Adrenal gland (tissue), 5 donors: Measurements from ENCODE around the gene SF3B3.

Experiments used
- CTCF ChIP-seq, 6 experiments: fragments of 450-650 bp in 4 of 6; fragments of 200-600 bp in 2 of 6; sonication (generic) in 1 of 6; IDR thresholded peaks; 1 replicate in 5 of 6; 2 replicates in 1 of 6; pipeline versions ENCODE4 v1.5.1 to v1.8.0; 2016 to 2021; ENCODE audit warnings: antibody characterized with exemption in 6 of 6, mild to moderate bottlenecking in 2 of 6, moderate library complexity in 1 of 6
- POLR2A ChIP-seq, 2 donors: fragments of 450-650 bp; IDR thresholded peaks; one replicate each; pipeline ENCODE4 v1.6.1; 2017; ENCODE audit warnings: antibody characterized with exemption in 2 of 2, mild to moderate bottlenecking in 2 of 2, moderate library complexity in 1 of 2
- donor health status: DM: no; HTN: no; CAD: no.

- TF ChIP-seq POLR2A (IDR thresholded peaks at IDR 0.05) (no peak), CTCF (IDR thresholded peaks at IDR 0.05) (no peak)
These were observed 48.4 kb upstream of the SF3B3 start for GRCh38 chr16:70475054-70475871.
